ENCODE measurements around the gene ESYT3. TPM values are rescaled to one million over a fixed set of nuclear protein-coding genes. Genes with fewer than 3 reads are reported as not detected.

The ESYT3 gene
- total RNA-seq, 1 experiment from 2014 or later: 7.6 TPM

DNA sequence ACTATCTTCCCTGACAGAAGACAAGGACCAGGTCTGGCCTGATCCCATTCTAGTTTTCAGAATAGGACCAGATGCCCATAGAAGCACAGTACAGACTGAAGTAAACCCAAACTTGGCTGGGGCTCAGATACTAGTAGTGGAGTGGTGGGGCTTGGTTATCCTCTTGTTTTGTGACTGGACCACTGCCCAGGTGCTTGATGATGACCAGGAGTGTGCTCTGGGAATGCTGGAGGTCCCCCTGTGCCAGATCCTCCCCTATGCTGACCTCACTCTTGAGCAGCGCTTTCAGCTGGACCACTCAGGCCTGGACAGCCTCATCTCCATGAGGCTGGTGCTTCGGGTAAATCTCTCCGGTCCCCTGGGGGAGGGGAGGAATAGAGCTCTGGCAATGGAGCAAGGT, 36.3 kb downstream of the ESYT3 start:
- CTCF ChIA-PET: no interaction called here
- Mint-ChIP-seq H3K9me3 (ENCODE audit: unreplicated experiment) (no peaks in the 10 kb centered on the region), H3K4me3 (ENCODE audit: unreplicated experiment) (no peak overlapping the region), H3K27ac (ENCODE audit: unreplicated experiment) (no peak overlapping the region), H3K4me1 (ENCODE audit: low read depth, unreplicated experiment) (no peaks in the 10 kb centered on the region), H3K36me3 (ENCODE audit: insufficient read depth, unreplicated experiment) (no peaks in the 10 kb centered on the region), H3K27me3 (ENCODE audit: insufficient read depth, unreplicated experiment) (no peaks in the 10 kb centered on the region)
- no peak for DNase-seq
- Histone ChIP-seq H3K4me3 (ENCODE audit: low read depth, low read length) (no peak overlapping the region), H3K4me1 (no peaks in the 10 kb centered on the region), H3K36me3 (ENCODE audit: control insufficient read depth, insufficient read depth, low read length) (no peaks in the 10 kb centered on the region), H3K9me3 (no peaks in the 10 kb centered on the region), H3K27me3 (replicated peaks; ENCODE audit: control insufficient read depth, insufficient read depth, low read length) (no peaks in the 10 kb centered on the region)
- POLR2A ChIA-PET: no interaction called here
- TF ChIP-seq, protein P1, sequence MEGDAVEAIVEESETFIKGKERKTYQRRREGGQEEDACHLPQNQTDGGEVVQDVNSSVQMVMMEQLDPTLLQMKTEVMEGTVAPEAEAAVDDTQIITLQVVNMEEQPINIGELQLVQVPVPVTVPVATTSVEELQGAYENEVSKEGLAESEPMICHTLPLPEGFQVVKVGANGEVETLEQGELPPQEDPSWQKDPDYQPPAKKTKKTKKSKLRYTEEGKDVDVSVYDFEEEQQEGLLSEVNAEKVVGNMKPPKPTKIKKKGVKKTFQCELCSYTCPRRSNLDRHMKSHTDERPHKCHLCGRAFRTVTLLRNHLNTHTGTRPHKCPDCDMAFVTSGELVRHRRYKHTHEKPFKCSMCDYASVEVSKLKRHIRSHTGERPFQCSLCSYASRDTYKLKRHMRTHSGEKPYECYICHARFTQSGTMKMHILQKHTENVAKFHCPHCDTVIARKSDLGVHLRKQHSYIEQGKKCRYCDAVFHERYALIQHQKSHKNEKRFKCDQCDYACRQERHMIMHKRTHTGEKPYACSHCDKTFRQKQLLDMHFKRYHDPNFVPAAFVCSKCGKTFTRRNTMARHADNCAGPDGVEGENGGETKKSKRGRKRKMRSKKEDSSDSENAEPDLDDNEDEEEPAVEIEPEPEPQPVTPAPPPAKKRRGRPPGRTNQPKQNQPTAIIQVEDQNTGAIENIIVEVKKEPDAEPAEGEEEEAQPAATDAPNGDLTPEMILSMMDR (IDR thresholded peaks at IDR 0.05; ENCODE audit: insufficient read depth in 1 of 2, low read depth in 1 of 2, low read length in 1 of 2, severe bottlenecking in 1 of 2, unreplicated experiment in 1 of 2): no peak
- BruUV-seq (replicated peaks): no TSS peak
- intact Hi-C loops (cut with micrococcal nuclease; ENCODE audit: unreplicated experiment): no loop called here

DNA sequence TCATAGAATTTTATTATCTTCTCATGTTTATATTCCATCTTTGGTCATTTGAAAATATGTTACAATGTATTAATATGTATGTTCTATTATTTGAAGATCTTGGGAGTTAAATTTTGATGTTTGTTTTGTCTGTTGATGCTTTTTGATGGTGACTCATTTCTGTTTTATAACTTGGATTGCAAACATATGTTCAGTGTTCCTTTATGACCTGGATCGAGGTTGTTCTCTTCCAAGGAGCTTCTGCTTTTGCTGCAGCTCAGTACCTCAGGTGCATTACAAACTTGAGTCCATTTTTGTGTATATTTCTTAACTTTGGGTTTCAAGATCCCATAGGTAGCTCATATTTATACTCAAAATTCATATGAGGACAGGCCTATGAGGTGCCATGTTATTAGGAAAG, 37.1 kb downstream of the ESYT3 start:
- CTCF ChIA-PET: no interaction called here
- intact Hi-C loops (cut with micrococcal nuclease; ENCODE audit: unreplicated experiment): no loop called here
- DNase-seq: no peak
- H3K27ac Mint-ChIP-seq (ENCODE audit: unreplicated experiment): no peak overlapping the region
- Histone ChIP-seq H3K4me3 (ENCODE audit: low read depth, low read length) (no peak overlapping the region), H3K27me3 (replicated peaks; ENCODE audit: control insufficient read depth, insufficient read depth, low read length) (no peaks in the 10 kb centered on the region), H3K4me1 (no peaks in the 10 kb centered on the region), H3K9me3 (no peaks in the 10 kb centered on the region), H3K36me3 (ENCODE audit: control insufficient read depth, insufficient read depth, low read length) (no peaks in the 10 kb centered on the region)
- H3K27me3 Mint-ChIP-seq (ENCODE audit: insufficient read depth, unreplicated experiment): no peaks in the 10 kb centered on the region
- no peak overlapping the region for H3K4me3 Mint-ChIP-seq (ENCODE audit: unreplicated experiment)
- H3K9me3 Mint-ChIP-seq (ENCODE audit: unreplicated experiment): no peaks in the 10 kb centered on the region
- TF ChIP-seq, protein P1 (IDR thresholded peaks at IDR 0.05; ENCODE audit: insufficient read depth in 1 of 2, low read depth in 1 of 2, low read length in 1 of 2, severe bottlenecking in 1 of 2, unreplicated experiment in 1 of 2): no peak
- no peaks in the 10 kb centered on the region for H3K36me3 Mint-ChIP-seq (ENCODE audit: insufficient read depth, unreplicated experiment)
- no TSS peak for BruUV-seq (replicated peaks)
- no peaks in the 10 kb centered on the region for H3K4me1 Mint-ChIP-seq (ENCODE audit: low read depth, unreplicated experiment)
- POLR2A ChIA-PET: no interaction called here

DNA sequence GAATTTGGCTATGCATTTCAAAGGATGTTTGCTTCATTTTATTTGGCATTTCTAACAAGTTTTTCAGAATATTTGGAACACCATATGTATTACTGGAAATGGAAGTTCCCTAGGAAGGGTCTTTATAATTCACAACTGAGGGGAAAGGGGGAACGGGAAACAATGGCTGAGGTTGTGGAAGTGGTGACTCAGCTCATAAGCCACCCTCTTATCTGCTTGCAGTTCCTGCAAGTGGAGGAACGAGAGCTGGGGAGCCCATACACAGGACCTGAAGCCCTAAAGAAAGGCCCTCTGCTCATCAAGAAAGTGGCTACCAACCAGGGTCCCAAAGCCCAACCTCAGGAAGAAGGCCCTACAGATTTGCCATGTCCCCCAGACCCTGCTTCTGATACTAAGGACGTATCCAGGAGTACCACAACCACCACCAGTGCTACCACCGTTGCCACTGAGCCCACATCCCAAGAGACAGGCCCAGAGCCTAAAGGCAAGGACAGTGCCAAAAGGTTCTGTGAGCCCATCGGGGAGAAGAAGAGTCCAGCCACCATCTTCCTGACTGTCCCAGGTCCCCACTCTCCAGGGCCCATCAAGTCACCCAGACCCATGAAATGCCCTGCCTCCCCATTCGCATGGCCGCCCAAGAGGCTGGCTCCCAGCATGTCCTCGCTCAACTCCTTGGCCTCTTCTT, 37.9 kb downstream of the ESYT3 start:
- H3K4me3 Mint-ChIP-seq (ENCODE audit: unreplicated experiment): no peak overlapping the region
- no peak overlapping the region for H3K4me3 ChIP-seq (ENCODE audit: low read depth, low read length)
- no peak overlapping the region for H3K27ac Mint-ChIP-seq (ENCODE audit: unreplicated experiment)
- no peaks in the 10 kb centered on the region for H3K9me3 ChIP-seq
- no peaks in the 10 kb centered on the region for H3K36me3 ChIP-seq (ENCODE audit: control insufficient read depth, insufficient read depth, low read length)
- H3K36me3 Mint-ChIP-seq (ENCODE audit: insufficient read depth, unreplicated experiment): no peaks in the 10 kb centered on the region
- H3K4me1 Mint-ChIP-seq (ENCODE audit: low read depth, unreplicated experiment): no peaks in the 10 kb centered on the region
- ChIA-PET POLR2A (no interaction called here), CTCF (no interaction called here)
- no peaks in the 10 kb centered on the region for H3K27me3 ChIP-seq (replicated peaks; ENCODE audit: control insufficient read depth, insufficient read depth, low read length)
- no TSS peak for BruUV-seq (replicated peaks)
- TF ChIP-seq, protein P1 (IDR thresholded peaks at IDR 0.05; ENCODE audit: insufficient read depth in 1 of 2, low read depth in 1 of 2, low read length in 1 of 2, severe bottlenecking in 1 of 2, unreplicated experiment in 1 of 2): no peak
- DNase-seq: no peak
- H3K9me3 Mint-ChIP-seq (ENCODE audit: unreplicated experiment): no peaks in the 10 kb centered on the region
- intact Hi-C loops (cut with micrococcal nuclease; ENCODE audit: unreplicated experiment): no loop called here
- H3K27me3 Mint-ChIP-seq (ENCODE audit: insufficient read depth, unreplicated experiment): no peaks in the 10 kb centered on the region
- no peaks in the 10 kb centered on the region for H3K4me1 ChIP-seq
